ENCODE data around the gene PRRT3. TPM values are rescaled to one million over a fixed set of nuclear protein-coding genes. Genes with fewer than 3 reads are reported as not detected.
A peak's percentile ranks its signal among the peaks of the same experiment; 100 is the strongest.
"Not testable (repeated sequence)": the region's sequence is repeated elsewhere in the genome, so short reads cannot be mapped to it uniquely, and the experiment has no call there.

Gene PRRT3
- total RNA-seq, 2 experiments from 2014 or later: 3.5 to 6.4 TPM

DNA sequence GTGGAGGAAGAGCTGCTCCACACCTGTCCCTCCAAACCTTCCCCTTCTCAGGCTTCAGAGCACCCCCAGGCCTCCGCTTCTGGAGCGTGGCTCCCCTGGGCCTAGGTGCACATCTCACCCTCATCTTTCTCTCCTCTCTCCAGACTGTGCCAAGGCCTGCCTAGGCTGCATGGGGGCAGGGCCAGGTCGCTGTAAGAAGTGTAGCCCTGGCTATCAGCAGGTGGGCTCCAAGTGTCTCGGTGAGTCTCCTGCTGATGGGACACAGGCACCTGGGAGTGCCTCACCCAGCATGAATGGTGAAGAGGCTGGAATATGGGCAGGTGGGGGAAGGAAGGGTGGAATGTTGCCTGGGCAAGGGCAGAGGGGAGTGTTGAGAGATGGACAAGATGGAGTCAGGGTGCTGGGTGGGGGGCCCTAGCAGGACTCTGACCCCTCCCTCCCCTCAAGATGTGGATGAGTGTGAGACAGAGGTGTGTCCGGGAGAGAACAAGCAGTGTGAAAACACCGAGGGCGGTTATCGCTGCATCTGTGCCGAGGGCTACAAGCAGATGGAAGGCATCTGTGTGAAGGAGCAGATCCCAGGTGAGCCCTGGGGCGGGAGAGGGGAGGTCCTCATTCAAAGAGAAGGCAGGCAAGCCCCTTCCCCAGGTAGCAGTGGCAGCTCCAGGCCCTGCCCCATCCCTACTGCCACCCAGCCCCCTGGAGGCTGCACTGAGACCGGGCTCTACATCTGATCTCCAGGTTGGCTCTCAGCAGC, 9.1 kb downstream of the PRRT3 start:
- CTCF ChIA-PET: interaction anchor here (1.9 kb wide), 2 partner anchors 10 to 11 kb away, joined by 14 to 24 read pairs; partner anchors contain the start of gene CRELD1
- Mint-ChIP-seq H3K27ac (peak overlapping the region; percentile 25), H3K36me3 (peaks cover 5% of the 10 kb centered on the region), H3K9me3 (ENCODE audit: low read depth) (no peaks in the 10 kb centered on the region), H3K4me1 (peaks cover 2% of the 10 kb centered on the region), H3K27me3 (no peaks in the 10 kb centered on the region), H3K4me3 (no peak overlapping the region)
- DNase-seq: no peak
- no peak for ATAC-seq

- CTCF ChIA-PET: interaction anchor here (1.9 kb wide), 1 partner anchor 10 kb away, joined by 24 read pairs; the partner anchor contains the start of gene CRELD1
- peaks cover 7% of the 10 kb centered on the region for H3K36me3 Mint-ChIP-seq
- H3K27ac Mint-ChIP-seq: peak overlapping the region; percentile 18
- ATAC-seq: no peak
- H3K4me1 Mint-ChIP-seq: peaks cover 3% of the 10 kb centered on the region
- DNase-seq: no peak
- no peaks in the 10 kb centered on the region for H3K9me3 Mint-ChIP-seq (ENCODE audit: low read depth)
- no peak overlapping the region for H3K4me3 Mint-ChIP-seq
- no peaks in the 10 kb centered on the region for H3K27me3 Mint-ChIP-seq
These were observed 10.0 kb downstream of the PRRT3 start for GRCh38 chr3:9942164-9942563.

DNA sequence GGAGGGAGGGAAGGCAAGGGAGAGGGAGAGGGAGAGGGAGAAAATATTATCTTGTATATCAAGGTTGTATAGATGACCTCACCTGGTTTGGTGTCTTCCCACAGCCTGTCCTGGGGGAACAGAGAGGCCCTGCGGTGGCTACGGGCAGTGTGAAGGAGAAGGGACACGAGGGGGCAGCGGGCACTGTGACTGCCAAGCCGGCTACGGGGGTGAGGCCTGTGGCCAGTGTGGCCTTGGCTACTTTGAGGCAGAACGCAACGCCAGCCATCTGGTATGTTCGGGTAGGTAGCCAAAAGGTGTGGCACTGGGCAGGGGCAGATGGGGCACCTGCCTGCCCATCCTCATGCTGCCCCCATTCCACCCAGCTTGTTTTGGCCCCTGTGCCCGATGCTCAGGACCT, 11.5 kb downstream of the PRRT3 start:
- H3K4me3 Mint-ChIP-seq: no peak overlapping the region
- no peaks in the 10 kb centered on the region for H3K9me3 Mint-ChIP-seq (ENCODE audit: low read depth)
- no peak for ATAC-seq

DNA sequence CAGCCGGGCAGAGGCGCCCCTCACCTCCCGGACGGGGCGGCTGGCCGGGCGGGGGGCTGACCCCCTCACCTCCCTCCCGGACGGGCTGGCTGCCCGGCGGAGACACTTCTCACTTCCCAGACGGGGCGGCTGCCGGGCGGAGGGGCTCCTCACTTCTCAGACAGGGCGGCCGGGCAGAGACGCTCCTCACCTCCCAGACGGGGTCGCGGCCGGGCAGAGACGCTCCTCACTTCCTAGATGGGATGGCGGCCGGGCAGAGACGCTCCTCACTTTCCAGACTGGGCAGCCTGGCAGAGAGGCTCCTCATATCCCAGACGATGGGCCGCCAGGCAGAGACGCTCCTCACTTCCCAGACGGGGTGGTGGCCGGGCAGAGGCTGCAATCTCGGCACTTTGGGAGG, 12.3 kb downstream of the PRRT3 start:
- not testable (repeated sequence) for H3K9me3 Mint-ChIP-seq (ENCODE audit: low read depth)
- peaks cover 14% of the 10 kb centered on the region for H3K4me1 Mint-ChIP-seq
- H3K36me3 Mint-ChIP-seq: peaks cover 12% of the 10 kb centered on the region

More for the DNA sequence above, 11.5 kb downstream of the PRRT3 start:
- Mint-ChIP-seq H3K27me3 (no peaks in the 10 kb centered on the region), H3K4me1 (peaks cover 6% of the 10 kb centered on the region), H3K27ac (no peak overlapping the region), H3K36me3 (peaks cover 7% of the 10 kb centered on the region)
- CTCF ChIA-PET: interaction anchor here (0.7 kb wide), 1 partner anchor 8 kb away, joined by 3 read pairs; no protein-coding TSS in a partner anchor
- DNase-seq: no peak

DNA sequence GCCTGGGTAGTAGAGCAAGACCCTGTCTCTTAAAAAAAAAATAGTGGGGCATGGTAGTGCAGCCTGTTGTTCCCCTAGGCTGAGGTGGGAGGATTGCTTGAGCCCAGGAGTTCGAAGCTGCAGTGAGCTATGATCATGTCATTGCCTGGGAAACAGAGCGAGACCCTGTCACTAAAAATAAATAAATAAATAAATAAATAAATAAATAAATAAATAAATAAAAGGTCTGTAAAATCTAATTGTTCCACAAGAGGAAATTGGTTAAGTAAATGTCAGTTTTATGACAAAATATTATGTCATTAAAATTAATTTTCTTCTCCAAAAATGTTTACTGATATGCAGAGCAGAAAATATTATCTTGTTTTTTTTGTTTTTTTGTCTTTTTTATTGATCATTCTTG, 13.2 kb downstream of the PRRT3 start:
- Mint-ChIP-seq H3K4me3 (no peak overlapping the region), H3K27me3 (no peaks in the 10 kb centered on the region), H3K9me3 (ENCODE audit: low read depth) (no peaks in the 10 kb centered on the region), H3K27ac (no peak overlapping the region), H3K4me1 (peaks cover 22% of the 10 kb centered on the region), H3K36me3 (peaks cover 12% of the 10 kb centered on the region)
- CTCF ChIA-PET: no interaction called here
- DNase-seq (no peak), ATAC-seq (no peak)

More for the DNA sequence above, 12.3 kb downstream of the PRRT3 start:
- H3K27ac Mint-ChIP-seq, H3K27me3 Mint-ChIP-seq, ATAC-seq, CTCF ChIA-PET, DNase-seq, H3K4me3 Mint-ChIP-seq: not testable (repeated sequence)

DNA sequence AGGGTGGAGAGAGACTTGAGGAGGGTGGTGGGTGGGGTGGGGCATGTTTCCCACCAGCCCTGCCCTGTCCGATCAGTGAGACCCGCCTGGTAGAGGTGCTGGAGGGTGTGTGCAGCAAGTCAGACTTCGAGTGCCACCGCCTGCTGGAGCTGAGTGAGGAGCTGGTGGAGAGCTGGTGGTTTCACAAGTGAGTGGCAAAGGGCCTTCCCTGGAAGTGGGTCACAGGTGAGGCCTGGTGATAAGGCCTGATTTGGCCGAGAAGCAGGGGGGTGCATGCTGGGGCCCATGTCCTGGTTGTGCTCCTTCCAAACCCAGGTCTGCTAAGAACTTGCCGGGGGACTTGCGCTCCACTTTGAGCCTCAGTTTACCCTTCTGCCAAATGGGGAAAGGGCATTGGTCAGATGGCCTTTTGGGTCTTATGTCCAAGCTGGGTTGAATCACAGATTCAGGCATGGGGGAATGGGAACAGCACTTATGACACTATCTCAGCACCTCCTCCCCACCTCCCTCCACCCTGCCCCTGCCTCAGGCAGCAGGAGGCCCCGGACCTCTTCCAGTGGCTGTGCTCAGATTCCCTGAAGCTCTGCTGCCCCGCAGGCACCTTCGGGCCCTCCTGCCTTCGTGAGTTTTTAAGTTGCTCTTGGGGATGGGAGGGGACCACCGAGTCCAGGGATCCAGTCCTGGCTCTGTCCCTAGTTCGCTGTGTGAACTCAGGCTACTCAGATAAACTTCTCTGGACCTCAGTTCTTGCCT, 14.5 kb downstream of the PRRT3 start:
- Mint-ChIP-seq H3K27ac (no peak overlapping the region), H3K27me3 (no peaks in the 10 kb centered on the region), H3K4me1 (peaks cover 24% of the 10 kb centered on the region), H3K36me3 (peaks cover 12% of the 10 kb centered on the region), H3K4me3 (no peak overlapping the region), H3K9me3 (ENCODE audit: low read depth) (no peaks in the 10 kb centered on the region)
- CTCF ChIA-PET: interaction anchor here (0.6 kb wide), 1 partner anchor 107 kb away, joined by 3 read pairs; no protein-coding TSS in a partner anchor
- DNase-seq: no peak
- ATAC-seq: no peak

DNA sequence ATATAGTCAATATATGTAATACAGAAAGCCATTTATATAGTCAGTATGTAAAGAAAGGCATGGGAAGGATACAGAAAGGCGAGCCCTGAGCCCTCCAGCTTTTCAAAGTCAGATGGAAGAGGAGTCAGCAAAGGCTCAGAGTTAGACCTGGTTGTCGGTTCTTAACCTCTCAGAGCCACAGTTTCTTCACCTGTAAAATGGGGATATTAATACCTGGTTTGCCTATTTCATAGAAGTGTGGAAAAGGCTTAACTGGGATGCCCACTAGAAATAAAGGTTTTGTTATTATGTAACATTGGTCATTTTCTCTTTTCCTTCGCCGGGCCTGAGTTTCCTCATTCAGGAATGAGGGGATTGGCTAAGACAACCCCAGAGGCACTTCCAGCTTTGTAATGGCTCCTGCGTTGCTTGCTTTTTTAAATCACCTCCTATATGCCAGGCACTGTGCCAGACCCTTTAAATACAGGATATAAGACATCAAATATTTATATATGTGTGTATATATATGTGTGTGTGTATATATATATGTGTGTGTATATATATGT, 16.2 kb downstream of the PRRT3 start:
- no peak overlapping the region for H3K4me3 Mint-ChIP-seq
- ATAC-seq: no peak
- CTCF ChIA-PET: interaction anchor here (1.0 to 3.7 kb wide), 2 partner anchors 11 to 23 kb away, joined by 3 to 38 read pairs; no protein-coding TSS in a partner anchor

DNA sequence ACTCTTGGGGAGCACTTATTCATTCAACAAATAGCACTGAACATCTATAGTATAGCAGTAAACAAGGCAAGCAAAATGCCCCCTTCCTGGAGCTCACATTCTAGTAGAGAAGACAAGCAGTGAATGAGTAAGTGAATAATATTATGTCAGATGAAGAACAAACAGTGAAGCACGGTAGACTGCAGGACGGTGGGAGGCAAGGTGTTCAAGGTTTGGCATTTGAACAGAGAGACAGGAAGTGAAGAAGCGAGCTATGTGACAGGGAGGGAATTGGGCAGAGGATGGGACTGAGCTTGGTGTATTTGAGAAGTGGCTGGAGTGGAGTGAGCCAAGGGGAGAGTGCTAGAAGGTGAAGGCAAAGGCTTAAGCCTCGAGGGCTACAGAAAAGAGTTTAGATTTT, 17.2 kb downstream of the PRRT3 start:
- H3K36me3 Mint-ChIP-seq: peaks cover 7% of the 10 kb centered on the region
- H3K4me3 Mint-ChIP-seq: peak overlapping the region; percentile 84
- no peaks in the 10 kb centered on the region for H3K27me3 Mint-ChIP-seq
- H3K4me1 Mint-ChIP-seq: peaks cover 32% of the 10 kb centered on the region
- DNase-seq (no peak), ATAC-seq (no peak)
- H3K27ac Mint-ChIP-seq: peak overlapping the region; percentile 93
- CTCF ChIA-PET: interaction anchor here (1.0 to 5.2 kb wide), 5 partner anchors 12 to 93 kb away, joined by 3 to 38 read pairs (median 5); partner anchors contain the start of genes PRRT3 and RPUSD3
- no peaks in the 10 kb centered on the region for H3K9me3 Mint-ChIP-seq (ENCODE audit: low read depth)

More for the DNA sequence above, 16.2 kb downstream of the PRRT3 start:
- Mint-ChIP-seq H3K27ac (no peak overlapping the region), H3K36me3 (peaks cover 7% of the 10 kb centered on the region), H3K4me1 (peaks cover 32% of the 10 kb centered on the region), H3K27me3 (no peaks in the 10 kb centered on the region), H3K9me3 (ENCODE audit: low read depth) (no peaks in the 10 kb centered on the region)
- DNase-seq: no peak

DNA sequence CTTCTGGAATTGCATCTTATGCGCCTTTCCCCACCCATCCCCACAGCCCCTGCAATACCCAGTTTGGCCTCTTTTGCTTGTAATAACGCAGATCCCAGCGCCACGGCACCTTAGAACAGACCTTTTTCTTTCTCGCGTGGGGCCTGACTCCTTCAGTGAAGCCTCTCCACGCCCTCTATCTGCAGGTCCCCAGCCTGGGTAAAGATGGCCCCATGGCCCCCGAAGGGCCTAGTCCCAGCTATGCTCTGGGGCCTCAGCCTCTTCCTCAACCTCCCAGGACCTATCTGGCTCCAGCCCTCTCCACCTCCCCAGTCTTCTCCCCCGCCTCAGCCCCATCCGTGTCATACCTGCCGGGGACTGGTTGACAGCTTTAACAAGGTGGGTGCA, 18.0 kb downstream of the PRRT3 start:
- H3K27me3 Mint-ChIP-seq: no peaks in the 10 kb centered on the region
- peaks cover 32% of the 10 kb centered on the region for H3K4me1 Mint-ChIP-seq
- no peaks in the 10 kb centered on the region for H3K9me3 Mint-ChIP-seq (ENCODE audit: low read depth)
- CTCF ChIA-PET: interaction anchor here (1.1 to 5.2 kb wide), 15 partner anchors 8 to 387 kb away, joined by 3 to 38 read pairs (median 6); partner anchors contain the start of genes ARPC4, IL17RE, JAGN1 and PRRT3
- peak overlapping the region; percentile 84 for H3K4me3 Mint-ChIP-seq
- DNase-seq: peak; percentile 50
- no peak for ATAC-seq
- peak overlapping the region; percentile 93 for H3K27ac Mint-ChIP-seq
- H3K36me3 Mint-ChIP-seq: peaks cover 7% of the 10 kb centered on the region

GRCh38 chr3:9933561-9934234, 18.5 kb downstream of the PRRT3 start, which contains the start of gene CRELD1:
Gene CRELD1 (plus strand): TSS chr3:9933834. CDS start chr3:9934439, 605 bp downstream.
- H3K9me3 Mint-ChIP-seq (ENCODE audit: low read depth): no peaks in the 10 kb centered on the region
- no peaks in the 10 kb centered on the region for H3K27me3 Mint-ChIP-seq
- peaks cover 32% of the 10 kb centered on the region for H3K4me1 Mint-ChIP-seq
- CTCF ChIA-PET: interaction anchor here (0.7 to 5.2 kb wide), 36 partner anchors 9 to 388 kb away, joined by 3 to 38 read pairs (median 5); partner anchors contain the start of genes ARPC4, BRPF1, EMC3 and IL17RE
- peak within 1 kb of the TSS; percentile 93 for H3K27ac Mint-ChIP-seq
- H3K4me3 Mint-ChIP-seq: peak within 1 kb of the TSS; percentile 84
- peak; percentile 97 for DNase-seq
- peak; percentile 86 for ATAC-seq
- peaks cover 7% of the 10 kb centered on the region for H3K36me3 Mint-ChIP-seq

GRCh38 chr3:9932843-9933560, 19.2 kb downstream of the PRRT3 start:
- Mint-ChIP-seq H3K4me3 (peak overlapping the region; percentile 84), H3K36me3 (peaks cover 7% of the 10 kb centered on the region), H3K4me1 (peaks cover 32% of the 10 kb centered on the region), H3K27me3 (no peaks in the 10 kb centered on the region), H3K9me3 (ENCODE audit: low read depth) (no peaks in the 10 kb centered on the region), H3K27ac (peak overlapping the region; percentile 93)
- peak; percentile 93 for DNase-seq
- CTCF ChIA-PET: interaction anchor here (0.7 to 5.2 kb wide), 52 partner anchors 8 to 389 kb away, joined by 3 to 38 read pairs (median 4); partner anchors contain the start of genes ARPC4, BRPF1, EMC3 and IL17RE
- peak; percentile 81 for ATAC-seq

DNA sequence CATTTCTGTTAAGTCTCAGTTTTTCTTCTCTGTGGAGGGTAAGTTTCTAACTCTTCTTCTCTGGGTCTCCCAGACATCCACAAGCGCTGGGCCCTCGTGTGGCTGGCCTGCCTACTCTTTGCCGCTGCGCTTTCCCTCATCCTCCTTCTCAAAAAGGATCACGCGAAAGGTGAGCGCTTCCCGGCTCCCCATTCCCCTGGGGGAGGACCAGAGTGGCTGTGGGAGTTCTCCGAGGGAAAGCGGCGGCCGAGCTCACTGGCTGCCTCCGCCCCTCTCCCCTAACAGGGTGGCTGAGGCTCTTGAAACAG, 19.7 kb downstream of the PRRT3 start:
- no peak for DNase-seq
- no peak for ATAC-seq
- Mint-ChIP-seq H3K4me1 (peaks cover 32% of the 10 kb centered on the region), H3K36me3 (peaks cover 5% of the 10 kb centered on the region), H3K27ac (peak overlapping the region; percentile 93), H3K4me3 (peak overlapping the region; percentile 84), H3K9me3 (ENCODE audit: low read depth) (no peaks in the 10 kb centered on the region), H3K27me3 (no peaks in the 10 kb centered on the region)
- CTCF ChIA-PET: interaction anchor here (0.7 to 5.2 kb wide), 45 partner anchors 8 to 389 kb away, joined by 3 to 38 read pairs (median 4); partner anchors contain the start of genes BRPF1, EMC3, IL17RE and JAGN1

Data from activated CD8-positive, alpha-beta memory T cell treated with anti-CD3 and anti-CD28 coated beads, Interleukin-2, amount 10 ng/mL, durations not matched to agents 7 days and 5 days (primary cell).